H1 (cell line): ENCODE data around the gene KATNIP. TPM values are rescaled to one million over a fixed set of nuclear protein-coding genes. Genes with fewer than 3 reads are reported as not detected.

Experiments used
- BCL11A ChIP-seq, 2 experiments: IDR thresholded peaks; one replicate each; pipeline ENCODE4 v1.6.1; 2011; ENCODE audit warnings: low read depth in 2 of 2, low read length in 2 of 2, mild to moderate bottlenecking in 2 of 2
- CBX5 ChIP-seq: fragments of 300-800, 300-1000 bp; sonication (generic); IDR thresholded peaks from 2 replicates; pipeline ENCODE4 v1.7.1; 2016; ENCODE audit warnings: antibody characterized with exemption, low read length, low read depth
- CHD7 ChIP-seq: fragments of 300-600 bp; sonication (generic); IDR thresholded peaks from 2 replicates; pipeline ENCODE4 v1.7.1; 2012; ENCODE audit warnings: low read length, moderate library complexity, mild to moderate bottlenecking, inconsistent platforms; ENCODE audit not compliant: insufficient replicate concordance
- EGR1 ChIP-seq: IDR thresholded peaks from 2 replicates; pipeline ENCODE4 v1.6.1; 2011; ENCODE audit warnings: low read depth, low read length, borderline replicate concordance
- EP300 ChIP-seq, 2 experiments: IDR thresholded peaks; 1 replicate in 1 of 2; 2 replicates in 1 of 2; pipeline ENCODE4 v1.6.1; 2011 to 2012; ENCODE audit warnings: low read depth in 2 of 2, low read length in 2 of 2, mild to moderate bottlenecking in 2 of 2, borderline replicate concordance in 1 of 2, inconsistent platforms in 1 of 2, moderate library complexity in 1 of 2
- HDAC6 ChIP-seq: IDR thresholded peaks from one replicate; pipeline ENCODE4 v1.7.1; 2012; ENCODE audit warnings: low read depth, mild to moderate bottlenecking, inconsistent platforms, low read length, moderate library complexity
- SP4 ChIP-seq: IDR thresholded peaks from 2 replicates; pipeline ENCODE4 v1.6.1; 2012; ENCODE audit warnings: low read length, inconsistent platforms
- TAF1 ChIP-seq: IDR thresholded peaks from 2 replicates; pipeline ENCODE4 v1.6.1; 2011; ENCODE audit warnings: mild to moderate bottlenecking, low read depth, low read length
- TAF7 ChIP-seq: optimal IDR thresholded peaks from 2 replicates; pipeline ENCODE3; 2011; ENCODE audit warnings: low read depth, mild to moderate bottlenecking, inconsistent platforms, low read length, moderate library complexity, borderline replicate concordance
- polyA plus RNA-seq, 7 experiments: library from polyadenylated mRNA; depleted of rRNA in 3 of 7; stranded (reverse) in 5 of 7; unstranded in 2 of 7; fragments of >200 nt in 5 of 7; fragments of 200-250 nt in 2 of 7; gene quantifications; 1 replicate in 5 of 7; 2 replicates in 1 of 7; 4 replicates in 1 of 7; pipeline versions ENCODE4 v1.2.1 to v1.2.3, GENCODE V29; 2011 to 2013; ENCODE audit warnings: missing spikeins in 2 of 7, mixed read lengths in 2 of 7
- total RNA-seq: library from RNA; stranded (reverse); fragmentation: NEBNext Ultra II Directional; extraction: Animal tissue kit (Norgen Biotek cat#: 25700); gene quantifications from 2 replicates; pipeline ENCODE4 v1.2.1, GENCODE V29; 2021
- TF ChIP-seq, protein P1 (sequence below): IDR thresholded peaks from 2 replicates; pipeline ENCODE4 v1.6.1; 2011; ENCODE audit warnings: low read depth, mild to moderate bottlenecking, low read length; ENCODE audit not compliant: insufficient read depth

Gene KATNIP
- total and polyA plus RNA-seq, 2 of the 8 experiments (the other 6 are each of a cell fraction or from before 2014, with no cell fraction given) = 7.9 to 20.0 TPM

GRCh38 chr16:27576729-27577128 is 26.8 kb downstream of the KATNIP start (continued):
- TF ChIP-seq CHD7 (no peak), TAF1 (no peak), CBX5 (no peak), SP4 (no peak), BCL11A (IDR thresholded peaks at IDR 0.05; ENCODE audit: low read depth in 2 of 2, low read length in 2 of 2) (no peak), EGR1 (no peak), HDAC6 (no peak), EP300 (IDR thresholded peaks at IDR 0.05; ENCODE audit: borderline replicate concordance in 1 of 2, low read depth in 2 of 2, low read length in 2 of 2) (no peak), TAF7 (no peak)
- TF ChIP-seq, protein P1, sequence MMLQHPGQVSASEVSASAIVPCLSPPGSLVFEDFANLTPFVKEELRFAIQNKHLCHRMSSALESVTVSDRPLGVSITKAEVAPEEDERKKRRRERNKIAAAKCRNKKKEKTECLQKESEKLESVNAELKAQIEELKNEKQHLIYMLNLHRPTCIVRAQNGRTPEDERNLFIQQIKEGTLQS = no peak
